ENCODE data around the gene VCAN.

Gene VCAN

DNA sequence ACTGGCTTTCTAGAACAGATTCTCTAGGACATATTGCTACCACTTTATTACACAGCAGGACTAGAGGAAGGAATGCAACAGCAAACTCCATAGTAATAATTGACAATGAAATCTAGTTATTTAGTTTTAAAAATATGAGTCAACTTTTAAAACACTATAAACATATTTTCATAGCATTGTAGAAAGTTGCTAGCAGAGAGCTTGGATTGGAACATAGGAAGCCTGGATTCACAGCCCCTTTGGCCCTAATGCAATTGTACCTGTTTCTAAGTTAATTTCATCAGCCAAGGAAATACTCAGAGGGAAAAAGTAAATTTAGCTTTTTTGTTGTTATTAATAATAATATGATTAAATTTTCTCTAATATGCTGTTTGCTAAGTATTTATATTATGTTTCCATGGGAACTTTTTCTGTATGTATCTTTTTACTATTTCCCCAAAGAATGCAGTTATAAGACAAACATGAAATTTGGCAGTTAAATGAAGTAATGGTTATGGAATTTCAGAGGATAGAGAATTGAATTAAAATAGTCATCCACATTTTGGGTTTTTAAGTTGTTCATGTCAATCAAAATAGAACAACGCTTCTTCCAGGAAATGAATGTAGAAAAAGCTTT lies 45.6 kb downstream of the VCAN start:
- no peak overlapping the region for H3K4me3 ChIP-seq (replicated peaks; ENCODE audit: low read depth, low read length)
- no peak for DNase-seq (ENCODE audit: extremely low read depth, low read depth)
- TF ChIP-seq, protein P1, sequence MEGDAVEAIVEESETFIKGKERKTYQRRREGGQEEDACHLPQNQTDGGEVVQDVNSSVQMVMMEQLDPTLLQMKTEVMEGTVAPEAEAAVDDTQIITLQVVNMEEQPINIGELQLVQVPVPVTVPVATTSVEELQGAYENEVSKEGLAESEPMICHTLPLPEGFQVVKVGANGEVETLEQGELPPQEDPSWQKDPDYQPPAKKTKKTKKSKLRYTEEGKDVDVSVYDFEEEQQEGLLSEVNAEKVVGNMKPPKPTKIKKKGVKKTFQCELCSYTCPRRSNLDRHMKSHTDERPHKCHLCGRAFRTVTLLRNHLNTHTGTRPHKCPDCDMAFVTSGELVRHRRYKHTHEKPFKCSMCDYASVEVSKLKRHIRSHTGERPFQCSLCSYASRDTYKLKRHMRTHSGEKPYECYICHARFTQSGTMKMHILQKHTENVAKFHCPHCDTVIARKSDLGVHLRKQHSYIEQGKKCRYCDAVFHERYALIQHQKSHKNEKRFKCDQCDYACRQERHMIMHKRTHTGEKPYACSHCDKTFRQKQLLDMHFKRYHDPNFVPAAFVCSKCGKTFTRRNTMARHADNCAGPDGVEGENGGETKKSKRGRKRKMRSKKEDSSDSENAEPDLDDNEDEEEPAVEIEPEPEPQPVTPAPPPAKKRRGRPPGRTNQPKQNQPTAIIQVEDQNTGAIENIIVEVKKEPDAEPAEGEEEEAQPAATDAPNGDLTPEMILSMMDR (IDR thresholded peaks at IDR 0.05; ENCODE audit: low read depth, low read length, missing control alignments): no peak

DNA sequence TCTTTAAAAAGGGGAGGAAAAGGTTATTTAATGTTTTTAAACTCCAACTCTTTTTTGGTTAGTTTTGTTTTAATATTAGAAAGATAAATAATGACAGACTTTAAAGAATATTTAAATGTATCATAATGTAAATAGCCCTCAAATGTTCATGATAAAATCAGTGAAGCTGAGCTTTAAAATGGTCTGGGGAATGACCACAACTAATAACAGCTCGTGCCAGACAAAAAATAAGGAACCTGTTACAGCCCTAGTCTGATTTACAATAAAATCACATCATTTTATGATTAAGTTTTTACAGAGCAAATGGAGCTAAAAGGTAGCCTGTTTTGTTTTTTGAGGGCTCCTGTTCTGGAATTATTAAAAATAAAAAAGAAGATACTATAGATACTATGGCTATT lies 46.1 kb downstream of the VCAN start:
- DNase-seq (ENCODE audit: extremely low read depth, low read depth): no peak
- TF ChIP-seq, protein P1 (IDR thresholded peaks at IDR 0.05; ENCODE audit: low read depth, low read length, missing control alignments): no peak
- no peak overlapping the region for H3K4me3 ChIP-seq (replicated peaks; ENCODE audit: low read depth, low read length)

DNA sequence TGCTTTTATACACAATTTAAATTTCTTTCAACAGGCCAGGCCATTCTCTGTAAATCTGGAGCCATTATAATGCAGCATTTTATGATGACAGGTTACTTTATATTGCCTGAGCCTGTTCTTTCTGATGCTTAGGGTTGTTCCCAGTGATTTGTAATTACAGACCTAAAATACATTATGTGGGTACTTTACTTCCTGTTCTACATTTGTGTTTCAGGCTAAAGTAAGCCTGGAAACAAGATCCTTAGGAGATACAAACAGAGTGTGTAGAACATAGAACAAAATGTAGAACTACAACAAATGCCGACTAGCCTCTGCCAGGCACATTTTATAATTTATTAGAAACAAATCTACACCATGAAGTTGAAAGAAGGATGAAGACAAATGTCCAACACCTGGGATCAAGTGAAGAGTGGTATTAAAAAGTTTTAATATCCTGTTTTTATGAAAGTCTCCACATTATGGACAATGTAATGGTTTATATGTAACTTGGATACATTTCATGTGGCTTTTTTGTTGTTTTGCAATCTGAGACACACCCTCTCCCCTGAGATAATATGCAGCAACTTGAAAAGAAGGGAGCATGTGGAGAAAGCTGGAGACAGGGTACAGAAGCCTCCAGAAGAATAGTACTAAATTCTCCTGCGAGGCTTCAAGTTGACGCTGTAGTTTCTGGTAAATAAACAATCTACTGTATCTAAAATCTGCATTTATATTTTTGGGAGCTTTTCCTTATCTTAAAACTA lies 46.9 kb downstream of the VCAN start:
- DNase-seq (ENCODE audit: extremely low read depth, low read depth): no peak
- H3K4me3 ChIP-seq (replicated peaks; ENCODE audit: low read depth, low read length): no peak overlapping the region
- TF ChIP-seq, protein P1 (IDR thresholded peaks at IDR 0.05; ENCODE audit: low read depth, low read length, missing control alignments): no peak

DNA sequence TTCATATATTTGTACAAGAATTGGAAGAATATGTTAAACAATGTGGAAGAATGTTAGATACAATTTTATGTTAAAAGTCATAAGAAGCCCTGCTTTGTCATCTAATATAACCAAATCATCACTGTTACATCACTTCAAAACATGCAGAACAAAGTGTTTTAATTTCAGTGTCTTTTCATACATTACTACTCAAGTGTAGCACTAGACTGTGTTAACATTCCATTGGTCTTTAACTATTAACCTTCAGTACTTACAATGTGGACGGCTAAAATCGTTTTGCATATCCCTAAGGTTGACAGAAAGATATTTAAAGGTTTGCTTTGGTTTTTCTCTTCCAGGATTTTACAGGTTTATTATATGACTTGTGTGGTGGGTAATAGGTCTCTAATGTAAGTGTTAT lies 50.9 kb downstream of the VCAN start:
- no peak for DNase-seq (ENCODE audit: extremely low read depth, low read depth)
- TF ChIP-seq, protein P1 (IDR thresholded peaks at IDR 0.05; ENCODE audit: low read depth, low read length, missing control alignments): no peak
- no peak overlapping the region for H3K4me3 ChIP-seq (replicated peaks; ENCODE audit: low read depth, low read length)

DNA sequence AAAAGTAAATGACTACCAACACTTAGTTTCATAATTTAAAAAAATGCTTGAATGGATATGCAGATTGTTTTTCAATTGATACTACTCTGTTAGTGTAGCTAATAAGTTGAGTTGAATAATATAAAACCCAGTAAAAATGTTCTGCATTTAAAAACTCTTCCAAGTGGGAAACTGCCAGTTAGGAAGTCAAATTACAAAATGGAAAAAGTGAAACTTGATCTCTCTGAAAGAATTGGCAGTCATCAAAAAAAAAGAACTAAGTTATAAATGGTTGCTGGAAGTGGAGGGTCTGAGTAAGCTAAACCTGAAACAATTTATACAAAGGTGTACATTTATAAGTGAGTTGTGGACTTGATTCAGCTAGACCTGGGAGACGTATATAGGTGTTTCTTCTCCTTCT lies 52.4 kb downstream of the VCAN start:
- no peak for DNase-seq (ENCODE audit: extremely low read depth, low read depth)
- TF ChIP-seq, protein P1 (IDR thresholded peaks at IDR 0.05; ENCODE audit: low read depth, low read length, missing control alignments): no peak

DNA sequence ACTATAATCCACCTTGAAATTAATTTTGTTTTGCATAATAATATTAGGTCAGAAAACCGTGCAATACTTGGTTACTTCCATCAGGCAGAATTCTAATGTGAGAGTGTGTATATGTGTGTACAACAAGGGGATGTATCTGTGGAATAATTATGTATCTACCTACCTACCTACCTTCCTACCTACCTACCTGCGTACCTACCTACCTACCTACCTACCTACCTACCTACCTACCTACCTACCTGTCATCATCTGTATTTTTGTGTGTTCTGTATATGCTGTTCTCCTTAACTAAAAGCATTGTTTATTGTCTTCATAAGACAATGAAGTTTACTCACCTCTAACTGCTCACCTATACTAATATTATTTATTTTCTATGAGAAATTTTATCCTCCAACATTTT lies 52.8 kb downstream of the VCAN start:
- no peak for DNase-seq (ENCODE audit: extremely low read depth, low read depth)
- TF ChIP-seq, protein P1 (IDR thresholded peaks at IDR 0.05; ENCODE audit: low read depth, low read length, missing control alignments): no peak
- no peak overlapping the region for H3K4me3 ChIP-seq (replicated peaks; ENCODE audit: low read depth, low read length)

More for the DNA sequence above, 52.4 kb downstream of the VCAN start:
- no peak overlapping the region for H3K4me3 ChIP-seq (replicated peaks; ENCODE audit: low read depth, low read length)
